Activated CD4-positive, alpha-beta T cell treated with anti-CD3 and anti-CD28 coated beads for 1 hour (primary cell): Measurements from ENCODE around the gene PPP3CB.
A peak's percentile ranks its signal among the peaks of the same experiment; 100 is the strongest.

Experiments used
- DNase-seq: peaks from one replicate; pipeline ENCODE4 v3.0.0-alpha.2; 2020

PPP3CB gene

GRCh38 chr10:73495884-73496674, at the start of gene PPP3CB:
Gene PPP3CB, minus strand, starts transcription at chr10:73496024. Its CDS starts 135 bp downstream, at chr10:73495889.
- peak; percentile 85 for DNase-seq

GRCh38 chr10:73545357-73545756, 49.5 kb upstream of the PPP3CB start:
- DNase-seq: no peak

- no peak for DNase-seq
These were observed 41.9 kb upstream of the PPP3CB start for GRCh38 chr10:73537709-73538108.

- DNase-seq: no peak
These were observed 41.5 kb upstream of the PPP3CB start for GRCh38 chr10:73537288-73537687.

GRCh38 chr10:73534857-73535256, 39.0 kb upstream of the PPP3CB start:
- DNase-seq: no peak

GRCh38 chr10:73529089-73529832, 33.4 kb upstream of the PPP3CB start:
- DNase-seq: no peak

- DNase-seq: no peak
These were observed 26.4 kb upstream of the PPP3CB start for GRCh38 chr10:73522263-73522662.

- DNase-seq: no peak
These were observed 23.5 kb upstream of the PPP3CB start for GRCh38 chr10:73519336-73519735.

GRCh38 chr10:73517166-73517888, 21.5 kb upstream of the PPP3CB start:
- no peak for DNase-seq

- DNase-seq: no peak
These were observed 16.5 kb upstream of the PPP3CB start for GRCh38 chr10:73512207-73512743.

- DNase-seq: no peak
These were observed 13.9 kb upstream of the PPP3CB start for GRCh38 chr10:73509695-73510094.

- DNase-seq: no peak
These were observed 10.7 kb upstream of the PPP3CB start for GRCh38 chr10:73506491-73506890.

GRCh38 chr10:73506074-73506473, 10.2 kb upstream of the PPP3CB start:
- no peak for DNase-seq

- no peak for DNase-seq
These were observed 7.2 kb upstream of the PPP3CB start for GRCh38 chr10:73503037-73503436.

- DNase-seq: no peak
These were observed 5.8 kb upstream of the PPP3CB start for GRCh38 chr10:73501651-73502050.

GRCh38 chr10:73497623-73498022, 1.8 kb upstream of the PPP3CB start:
- DNase-seq: no peak

GRCh38 chr10:73495226-73495883, 469 bp downstream of the PPP3CB start:
- peak; percentile 79 for DNase-seq

- DNase-seq: no peak
These were observed 973 bp downstream of the PPP3CB start for GRCh38 chr10:73494877-73495225.

GRCh38 chr10:73494213-73494612, 1.6 kb downstream of the PPP3CB start:
- DNase-seq: no peak

- no peak for DNase-seq
These were observed 2.0 kb downstream of the PPP3CB start for GRCh38 chr10:73493781-73494180.

- DNase-seq: no peak
These were observed 9.2 kb downstream of the PPP3CB start for GRCh38 chr10:73486601-73487000.

- no peak for DNase-seq
These were observed 10.5 kb downstream of the PPP3CB start for GRCh38 chr10:73485320-73485719.

GRCh38 chr10:73480158-73480557, 15.7 kb downstream of the PPP3CB start:
- no peak for DNase-seq
